ENCODE measurements around the gene F2R. TPM values are rescaled to one million over a fixed set of nuclear protein-coding genes. Genes with fewer than 3 reads are reported as not detected.

Gene F2R
- total and polyA plus RNA-seq, 2 of the 8 experiments (the other 6 are each of a cell fraction or from before 2014, with no cell fraction given) = 23.8 to 29.1 TPM

DNA sequence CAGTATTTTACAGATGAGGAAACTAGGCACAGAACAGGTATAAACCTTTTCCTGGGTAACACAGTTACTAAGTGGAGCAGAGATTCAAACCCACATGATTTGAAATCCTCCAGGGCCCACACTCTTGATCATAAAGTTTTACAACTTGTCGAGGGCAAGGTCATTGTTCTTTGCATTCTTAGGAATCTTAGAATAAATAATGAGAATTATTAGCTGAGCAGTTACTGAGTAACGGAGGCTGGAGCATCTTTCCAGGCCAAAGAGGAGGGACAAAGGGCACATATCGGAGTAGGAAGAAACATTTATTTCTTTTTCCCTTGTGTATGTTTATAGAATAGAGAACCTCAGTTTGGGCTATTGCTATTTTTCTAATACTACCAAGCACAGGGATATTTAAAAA, 27.1 kb upstream of the F2R start:
- no peak overlapping the region for H2BK5ac ChIP-seq (ENCODE audit: low read depth, low read length)
- H3K14ac ChIP-seq (ENCODE audit: insufficient read length) = no peak overlapping the region
- H3K9ac ChIP-seq (replicated peaks in 1 of 4; ENCODE audit: extremely low read depth in 1 of 4, low read depth in 3 of 4, low read length in 3 of 4) = no peak overlapping the region
- H3K9me3 ChIP-seq (ENCODE audit: insufficient read depth in 2 of 2, low read depth in 1 of 2, low read length in 1 of 2) = no peaks in the 10 kb centered on the region
- no peaks in the 10 kb centered on the region; a peak in 2 of 8 replicates for H3K36me3 ChIP-seq (ENCODE audit: control insufficient read depth in 2 of 4, insufficient read depth in 4 of 4, low read length in 3 of 4)
- H2AFZ ChIP-seq (ENCODE audit: low read length) = no peak overlapping the region
- no peak overlapping the region for H3K27ac ChIP-seq (ENCODE audit: low read depth, low read length)
- no peak for DNase-seq (ENCODE audit: low read depth in 1 of 2, low spot score in 2 of 2)
- no peak overlapping the region for H3K4me3 ChIP-seq (ENCODE audit: extremely low read depth in 1 of 4, insufficient read depth in 2 of 4, low read depth in 3 of 4, low read length in 4 of 4)
- no peak overlapping the region for H3K4ac ChIP-seq (replicated peaks; ENCODE audit: insufficient read length, low read depth, low read length)
- no peaks in the 10 kb centered on the region for H4K20me1 ChIP-seq (replicated peaks in 1 of 2; ENCODE audit: control insufficient read depth in 1 of 2, insufficient read depth in 2 of 2, low read length in 2 of 2)
- WGBS, 2 experiments (ENCODE audit: extremely low coverage in 1 of 2, insufficient coverage in 1 of 2, insufficient read length in 1 of 2, insufficient replicate concordance in 2 of 2, low coverage in 1 of 2, low lambda C conversion rate in 2 of 2, missing lambda C conversion rate in 1 of 2) = 92% methylated on average over 3 of the region's 3 CpGs; no CpG with 5 or more reads in 1 of the 2 experiments
- H2AK5ac ChIP-seq (ENCODE audit: low read depth, low read length) = no peak overlapping the region
- H3K79me2 ChIP-seq (ENCODE audit: control insufficient read depth in 1 of 2, insufficient read depth in 2 of 2, low read length in 2 of 2) = no peaks in the 10 kb centered on the region
- H3K23ac ChIP-seq (ENCODE audit: insufficient read length) = no peak overlapping the region
- no peak overlapping the region for H3K4me2 ChIP-seq (ENCODE audit: insufficient read depth in 1 of 2, low read depth in 2 of 2, low read length in 2 of 2)
- no peak overlapping the region for H2BK120ac ChIP-seq (replicated peaks; ENCODE audit: low read depth, low read length)
- H2BK12ac ChIP-seq (ENCODE audit: low read depth, low read length) = no peak overlapping the region
- H3K56ac ChIP-seq (replicated peaks; ENCODE audit: insufficient read length, low read depth, low read length) = no peak overlapping the region
- H3K79me1 ChIP-seq (ENCODE audit: low read depth, low read length) = no peaks in the 10 kb centered on the region
- H3K23me2 ChIP-seq (ENCODE audit: low read depth, low read length) = no peaks in the 10 kb centered on the region
- no peak overlapping the region for H4K91ac ChIP-seq (replicated peaks; ENCODE audit: insufficient read length, low read length)
- CTCF ChIA-PET (ENCODE audit: partially characterized antibody) = interaction anchor here (0.8 kb wide), 2 partner anchors 90 to 263 kb away, joined by 3 read pairs; no protein-coding TSS in a partner anchor
- H3K4me1 ChIP-seq (replicated peaks in 1 of 4; ENCODE audit: control insufficient read depth in 3 of 4, insufficient read depth in 4 of 4, low read length in 3 of 4) = no peaks in the 10 kb centered on the region
- no peaks in the 10 kb centered on the region for H3K27me3 ChIP-seq (replicated peaks in 1 of 4; ENCODE audit: control insufficient read depth in 3 of 4, extremely low read depth in 1 of 4, insufficient read depth in 3 of 4, low read length in 3 of 4)
- no peak overlapping the region for H4K8ac ChIP-seq (ENCODE audit: extremely low read depth, insufficient read depth, low read length)
- no peak overlapping the region for H3K18ac ChIP-seq (ENCODE audit: extremely low read depth, low read length)
- no peak overlapping the region for H4K5ac ChIP-seq (ENCODE audit: insufficient read length, low read depth, low read length)
- no peak overlapping the region for H2BK20ac ChIP-seq (ENCODE audit: low read length)
- POLR2A ChIA-PET (ENCODE audit: partially characterized antibody) = no interaction called here
- H2BK15ac ChIP-seq (ENCODE audit: low read length) = no peak overlapping the region
- FAIRE-seq = no peak
- TF ChIP-seq ZNF274 (IDR thresholded peaks at IDR 0.05; ENCODE audit: borderline replicate concordance, extremely low read depth, low read length) (no peak), PHF8 (conservative IDR thresholded peaks at IDR 0.05; ENCODE audit: low read depth, low read length) (no peak), POU5F1 (IDR thresholded peaks at IDR 0.05; ENCODE audit: low read depth, low read length) (no peak), SRF (IDR thresholded peaks at IDR 0.05; ENCODE audit: low read depth, low read length) (no peak), SAP30 (IDR thresholded peaks at IDR 0.05; ENCODE audit: insufficient read depth, insufficient replicate concordance, low read length) (no peak), RNF2 (IDR thresholded peaks at IDR 0.05; ENCODE audit: borderline replicate concordance, low read depth, low read length, missing control alignments, poor library complexity, severe bottlenecking) (no peak), TBP (IDR thresholded peaks at IDR 0.05; ENCODE audit: low read depth, low read length) (no peak), TAF7 (optimal IDR thresholded peaks at IDR 0.05; ENCODE audit: borderline replicate concordance, low read depth, low read length) (no peak), ASH2L (IDR thresholded peaks at IDR 0.05; ENCODE audit: low read length) (no peak), SUZ12 (IDR thresholded peaks at IDR 0.05; ENCODE audit: low read length) (no peak), BCL11A (IDR thresholded peaks at IDR 0.05; ENCODE audit: low read depth in 2 of 2, low read length in 2 of 2) (no peak), POLR2AphosphoS5 (IDR thresholded peaks at IDR 0.05; ENCODE audit: low read depth, low read length) (no peak), SIX5 (IDR thresholded peaks at IDR 0.05; ENCODE audit: low read depth, low read length) (no peak)
- TF ChIP-seq, protein P1, sequence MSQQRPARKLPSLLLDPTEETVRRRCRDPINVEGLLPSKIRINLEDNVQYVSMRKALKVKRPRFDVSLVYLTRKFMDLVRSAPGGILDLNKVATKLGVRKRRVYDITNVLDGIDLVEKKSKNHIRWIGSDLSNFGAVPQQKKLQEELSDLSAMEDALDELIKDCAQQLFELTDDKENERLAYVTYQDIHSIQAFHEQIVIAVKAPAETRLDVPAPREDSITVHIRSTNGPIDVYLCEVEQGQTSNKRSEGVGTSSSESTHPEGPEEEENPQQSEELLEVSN (IDR thresholded peaks at IDR 0.05) = no peak

Measured in H1 (cell line).